GM23338 (cell line): Measurements from ENCODE around the gene SBNO1.

Source experiments
- CREB1 ChIP-seq: fragments of 250-450 bp; sonication (Bioruptor Pico); IDR thresholded peaks from 2 replicates; pipeline ENCODE4 v1.5.0; 2020; ENCODE audit warnings: low read depth, mild to moderate bottlenecking, moderate library complexity
- CTCF ChIP-seq, 2 experiments: fragments of 200-600 bp in 1 of 2; sonication (generic) in 1 of 2; conservative IDR thresholded peaks; 2 replicates each; pipeline versions ENCODE4 v1.5.1 to v1.6.1; 2016 to 2017; ENCODE audit warnings: antibody characterized with exemption in 2 of 2, low read depth in 2 of 2, mild to moderate bottlenecking in 2 of 2, moderate library complexity in 1 of 2
- ETS1 ChIP-seq: IDR thresholded peaks from 2 replicates; pipeline ENCODE4 v1.6.1; 2016; ENCODE audit warnings: antibody characterized with exemption
- EZH2 ChIP-seq: fragments of 200-600 bp; sonication (generic); IDR thresholded peaks from one replicate; pipeline ENCODE4 v1.8.0; 2017; ENCODE audit warnings: antibody characterized with exemption, mild to moderate bottlenecking, low read depth; ENCODE audit not compliant: unreplicated experiment
- EZH2phosphoT487 ChIP-seq: fragments of 200-600 bp; sonication (generic); IDR thresholded peaks from one replicate; pipeline ENCODE4 v1.8.1; 2018; ENCODE audit warnings: antibody characterized with exemption; ENCODE audit not compliant: unreplicated experiment
- JUNB ChIP-seq: IDR thresholded peaks from one replicate; pipeline ENCODE4 v1.6.1; 2016; ENCODE audit warnings: antibody characterized with exemption; ENCODE audit not compliant: unreplicated experiment
- POLR2AphosphoS5 ChIP-seq: IDR thresholded peaks from 2 replicates; pipeline ENCODE4 v1.6.1; 2016; ENCODE audit warnings: antibody characterized with exemption, low read depth
- REST ChIP-seq: IDR thresholded peaks from one replicate; pipeline ENCODE4 v1.6.1; 2018; ENCODE audit warnings: antibody characterized with exemption; ENCODE audit not compliant: unreplicated experiment
- ZNF331 ChIP-seq: fragments of 250-450 bp; sonication (Bioruptor Pico); IDR thresholded peaks from 2 replicates; pipeline ENCODE4 v1.5.0; 2020; ENCODE audit warnings: low read depth, mild to moderate bottlenecking, moderate library complexity

- TF ChIP-seq CTCF (conservative IDR thresholded peaks at IDR 0.05; ENCODE audit: low read depth in 2 of 2) (no peak), EZH2 (no peak), EZH2phosphoT487 (no peak), CREB1 (CRISPR knock-in tag) (no peak), POLR2AphosphoS5 (no peak), REST (no peak), ZNF331 (CRISPR knock-in tag) (no peak), ETS1 (no peak), JUNB (no peak)
Measured at GRCh38 chr12:123286652-123287373, 77.8 kb downstream of the SBNO1 start.
